Measurements from ENCODE around the gene FRMD1. TPM values are rescaled to one million over a fixed set of nuclear protein-coding genes. Genes with fewer than 3 reads are reported as not detected.

FRMD1 gene
- total RNA-seq, 1 donor: not detected

GRCh38 chr6:168062346-168063289 lies 16.4 kb downstream of the FRMD1 start:
- Histone ChIP-seq H3K27me3 (ENCODE audit: insufficient read depth, low read length) (no peaks in the 10 kb centered on the region), H3K4me3 (ENCODE audit: low read length) (no peak overlapping the region), H3K9me3 (ENCODE audit: low read depth, low read length) (no peaks in the 10 kb centered on the region), H3K4me1 (ENCODE audit: insufficient read depth, low read length) (no peaks in the 10 kb centered on the region)

DNA sequence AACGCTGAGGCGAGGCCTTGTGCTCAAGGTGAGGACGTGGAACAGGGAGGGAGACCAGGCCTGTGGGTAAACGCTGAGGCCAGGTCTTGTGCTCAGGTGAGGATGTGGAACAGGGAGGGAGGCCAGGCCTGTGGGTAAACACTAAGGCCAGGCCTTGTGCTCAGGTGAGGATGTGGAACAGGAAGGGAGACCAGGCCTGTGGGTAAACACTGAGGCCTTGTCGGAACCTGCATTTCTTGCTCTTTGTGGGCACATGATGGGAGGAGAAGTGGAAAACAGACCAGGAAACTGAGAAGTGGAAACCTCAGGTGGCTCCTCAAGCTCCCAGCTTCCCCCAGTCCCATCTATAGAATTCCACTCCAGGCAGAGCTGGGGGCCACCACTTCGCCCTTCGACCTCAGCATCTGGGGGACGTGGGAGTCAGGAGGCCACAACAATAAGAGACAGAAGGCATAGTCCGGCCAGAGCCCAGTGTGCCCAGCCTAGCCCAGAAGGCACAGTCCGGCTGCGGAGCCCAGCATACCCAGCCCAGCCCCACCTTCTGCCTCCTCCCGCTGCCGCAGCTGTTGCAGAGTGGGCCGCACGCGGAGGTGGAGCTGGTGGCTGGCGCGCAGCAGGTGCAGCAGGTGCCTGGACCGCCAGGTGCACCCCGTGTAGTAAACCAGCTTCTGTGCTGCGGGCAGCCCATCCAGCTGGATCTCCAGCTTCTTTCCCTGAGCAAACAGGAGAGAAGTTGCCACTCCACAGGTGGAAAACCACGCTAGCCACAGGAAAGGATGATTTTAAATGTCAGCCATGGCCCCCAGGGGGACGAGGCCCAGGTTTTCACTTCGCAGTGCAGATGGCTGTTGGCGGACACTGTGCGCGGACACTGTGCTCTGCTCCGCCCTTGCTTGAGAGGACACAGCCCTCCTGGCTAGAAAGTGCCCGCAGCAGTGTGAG lies 17.5 kb downstream of the FRMD1 start:
- H3K4me1 ChIP-seq (ENCODE audit: insufficient read depth, low read length): no peaks in the 10 kb centered on the region
- H3K9me3 ChIP-seq (ENCODE audit: low read depth, low read length): no peaks in the 10 kb centered on the region

DNA sequence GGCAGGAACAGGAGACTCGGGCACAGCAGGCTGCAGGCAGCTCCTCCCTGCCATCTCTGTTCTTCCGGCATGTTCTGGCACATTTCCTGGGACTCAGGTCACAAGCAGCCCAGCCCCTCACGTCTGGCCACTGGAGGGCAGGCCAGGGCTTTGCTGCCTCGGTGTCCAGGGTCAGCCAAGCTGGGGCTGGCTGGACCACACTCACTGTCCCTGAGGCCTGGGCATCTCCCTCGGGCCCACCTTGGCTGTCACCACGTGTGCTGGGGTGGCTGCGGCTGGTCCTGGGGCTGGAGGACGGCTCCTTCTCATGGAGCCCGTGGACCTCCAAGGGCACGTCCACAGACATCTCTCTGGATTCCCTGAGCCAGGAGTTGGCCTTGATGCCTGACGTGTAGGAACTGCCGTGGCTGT lies 18.5 kb downstream of the FRMD1 start:
- no peaks in the 10 kb centered on the region for H3K27me3 ChIP-seq (ENCODE audit: insufficient read depth, low read length)
- H3K4me3 ChIP-seq (ENCODE audit: low read length): no peak overlapping the region
- no peaks in the 10 kb centered on the region for H3K4me1 ChIP-seq (ENCODE audit: insufficient read depth, low read length)
- no peaks in the 10 kb centered on the region for H3K9me3 ChIP-seq (ENCODE audit: low read depth, low read length)

More for the DNA sequence above, 17.5 kb downstream of the FRMD1 start:
- no peaks in the 10 kb centered on the region for H3K27me3 ChIP-seq (ENCODE audit: insufficient read depth, low read length)
- H3K4me3 ChIP-seq (ENCODE audit: low read length): no peak overlapping the region

DNA sequence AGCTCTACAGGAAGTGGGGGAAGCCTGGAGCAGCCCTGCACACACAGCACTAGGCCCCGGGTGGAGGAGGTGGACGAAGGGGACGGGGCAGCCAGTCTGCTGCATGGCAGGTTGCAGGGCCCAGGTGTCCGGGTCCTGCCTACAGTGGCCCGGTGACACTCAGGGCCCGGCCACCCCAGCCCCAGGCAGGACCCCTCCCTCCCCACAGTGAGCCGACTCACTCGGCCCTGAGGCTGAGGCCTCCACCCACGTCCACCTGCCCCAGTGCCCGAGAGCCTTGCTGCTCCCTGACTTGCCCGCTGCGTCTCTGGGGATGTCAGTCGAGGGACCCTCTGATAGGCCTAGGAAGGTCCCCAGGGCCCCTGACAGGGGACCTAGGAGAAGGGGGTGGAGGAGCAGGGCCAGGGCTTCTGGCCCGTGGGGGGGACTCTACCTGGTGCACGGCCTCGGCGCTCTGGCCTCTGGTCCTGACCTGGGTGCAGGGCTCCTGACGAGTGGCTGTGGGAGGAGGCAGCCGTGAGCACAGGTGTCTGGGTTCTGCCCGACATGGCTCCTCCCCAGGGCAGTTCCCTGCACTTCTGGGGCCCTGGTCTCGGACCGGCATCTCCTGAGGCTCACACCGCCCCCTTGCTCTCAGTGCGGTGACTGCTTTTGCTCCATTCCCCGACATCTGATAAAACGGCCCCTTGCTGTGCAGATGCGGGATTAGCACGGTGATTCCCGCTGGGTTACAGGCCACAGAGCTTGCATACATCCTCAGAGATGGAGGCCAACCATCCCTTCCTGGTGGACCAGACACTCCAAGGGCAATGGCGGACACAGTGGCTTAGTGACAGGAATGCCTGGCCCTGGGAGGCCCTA lies 20.1 kb downstream of the FRMD1 start:
- no peaks in the 10 kb centered on the region for H3K4me1 ChIP-seq (ENCODE audit: insufficient read depth, low read length)
- H3K9me3 ChIP-seq (ENCODE audit: low read depth, low read length): no peaks in the 10 kb centered on the region

DNA sequence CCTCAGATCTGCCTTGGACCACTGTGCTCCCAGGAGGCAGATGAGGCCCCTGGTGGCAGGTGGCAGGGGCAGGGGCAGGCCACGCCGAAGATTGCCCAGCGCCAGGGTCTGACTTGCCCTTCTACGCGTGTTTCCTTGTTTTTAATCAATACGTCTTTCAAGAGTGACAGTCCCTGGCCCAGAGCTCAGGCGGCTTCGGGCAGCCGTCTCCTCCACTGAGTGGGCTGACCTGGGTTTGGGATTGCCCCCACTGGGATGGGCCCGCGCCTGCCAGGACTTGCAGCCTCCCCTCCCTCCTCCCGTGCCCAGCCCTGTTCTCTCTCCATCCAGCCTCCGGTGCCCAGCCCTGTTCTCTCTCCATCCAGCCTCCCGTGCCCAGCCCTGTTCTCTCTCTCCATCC lies 21.2 kb downstream of the FRMD1 start:
- Histone ChIP-seq H3K27me3 (ENCODE audit: insufficient read depth, low read length) (no peaks in the 10 kb centered on the region), H3K4me3 (ENCODE audit: low read length) (no peak overlapping the region), H3K9me3 (ENCODE audit: low read depth, low read length) (no peaks in the 10 kb centered on the region), H3K4me1 (ENCODE audit: insufficient read depth, low read length) (no peaks in the 10 kb centered on the region)

More for the DNA sequence above, 20.1 kb downstream of the FRMD1 start:
- H3K4me3 ChIP-seq (ENCODE audit: low read length): no peak overlapping the region
- H3K27me3 ChIP-seq (ENCODE audit: insufficient read depth, low read length): no peaks in the 10 kb centered on the region

- no peaks in the 10 kb centered on the region for H3K4me1 ChIP-seq (ENCODE audit: insufficient read depth, low read length)
- H3K4me3 ChIP-seq (ENCODE audit: low read length): no peak overlapping the region
- H3K9me3 ChIP-seq (ENCODE audit: low read depth, low read length): no peaks in the 10 kb centered on the region
- no peaks in the 10 kb centered on the region for H3K27me3 ChIP-seq (ENCODE audit: insufficient read depth, low read length)
These were observed 22.0 kb downstream of the FRMD1 start for GRCh38 chr6:168056892-168057527.

GRCh38 chr6:168055696-168056489 lies 23.1 kb downstream of the FRMD1 start:
- H3K9me3 ChIP-seq (ENCODE audit: low read depth, low read length): no peaks in the 10 kb centered on the region
- no peaks in the 10 kb centered on the region for H3K4me1 ChIP-seq (ENCODE audit: insufficient read depth, low read length)
- no peak overlapping the region for H3K4me3 ChIP-seq (ENCODE audit: low read length)
- no peaks in the 10 kb centered on the region for H3K27me3 ChIP-seq (ENCODE audit: insufficient read depth, low read length)

- no peaks in the 10 kb centered on the region for H3K4me1 ChIP-seq (ENCODE audit: insufficient read depth, low read length)
- H3K4me3 ChIP-seq (ENCODE audit: low read length): no peak overlapping the region
- H3K27me3 ChIP-seq (ENCODE audit: insufficient read depth, low read length): no peaks in the 10 kb centered on the region
- no peaks in the 10 kb centered on the region for H3K9me3 ChIP-seq (ENCODE audit: low read depth, low read length)
These were observed 24.0 kb downstream of the FRMD1 start for GRCh38 chr6:168054765-168055560.

GRCh38 chr6:168053957-168054471 lies 25.0 kb downstream of the FRMD1 start:
- Histone ChIP-seq H3K4me3 (ENCODE audit: low read length) (no peak overlapping the region), H3K27me3 (ENCODE audit: insufficient read depth, low read length) (no peaks in the 10 kb centered on the region), H3K4me1 (ENCODE audit: insufficient read depth, low read length) (no peaks in the 10 kb centered on the region), H3K9me3 (ENCODE audit: low read depth, low read length) (no peaks in the 10 kb centered on the region)

DNA sequence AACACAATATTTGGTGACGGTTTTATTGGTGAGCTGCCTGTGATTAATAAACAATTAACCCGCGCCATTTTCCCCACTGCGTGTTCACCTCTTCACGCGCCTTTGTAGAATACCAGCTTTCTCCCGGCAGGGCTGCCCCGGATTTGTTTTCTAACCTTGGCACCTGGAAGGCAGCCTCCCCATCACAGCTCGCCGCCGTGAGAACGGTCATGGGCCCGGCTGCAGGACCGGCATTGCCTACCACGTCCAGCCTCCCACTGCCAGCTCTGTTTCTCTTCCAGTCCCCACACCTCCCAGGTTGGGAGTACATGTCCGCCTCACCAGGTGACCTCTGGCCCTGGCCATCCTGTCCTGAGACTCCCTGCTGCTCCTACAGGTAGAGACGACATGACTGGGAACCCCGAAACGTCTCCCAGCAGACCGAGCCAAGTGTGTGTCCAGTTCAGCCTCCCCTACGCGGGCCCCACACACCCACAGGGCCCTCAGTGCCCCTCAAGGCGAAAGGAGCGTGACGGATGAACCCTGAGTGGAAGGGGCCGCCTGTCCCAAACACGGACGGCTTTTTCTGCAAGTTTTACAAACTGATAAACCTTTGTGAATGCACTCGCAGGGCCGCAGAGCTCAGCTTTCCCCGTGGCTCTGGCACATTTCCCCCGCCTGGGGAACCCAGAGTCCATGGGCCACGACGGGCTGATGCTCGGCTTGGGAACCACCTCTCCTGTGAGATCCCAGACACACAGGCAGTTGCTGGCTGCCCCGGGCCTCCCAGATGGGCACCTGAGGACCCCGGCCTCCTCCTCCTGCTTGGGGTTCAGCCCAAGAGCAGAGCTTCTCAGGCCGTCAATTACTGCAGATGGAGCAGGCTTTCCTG lies 25.7 kb downstream of the FRMD1 start:
- Histone ChIP-seq H3K9me3 (ENCODE audit: low read depth, low read length) (no peaks in the 10 kb centered on the region), H3K4me1 (ENCODE audit: insufficient read depth, low read length) (no peaks in the 10 kb centered on the region), H3K27me3 (ENCODE audit: insufficient read depth, low read length) (no peaks in the 10 kb centered on the region), H3K4me3 (ENCODE audit: low read length) (no peak overlapping the region)

DNA sequence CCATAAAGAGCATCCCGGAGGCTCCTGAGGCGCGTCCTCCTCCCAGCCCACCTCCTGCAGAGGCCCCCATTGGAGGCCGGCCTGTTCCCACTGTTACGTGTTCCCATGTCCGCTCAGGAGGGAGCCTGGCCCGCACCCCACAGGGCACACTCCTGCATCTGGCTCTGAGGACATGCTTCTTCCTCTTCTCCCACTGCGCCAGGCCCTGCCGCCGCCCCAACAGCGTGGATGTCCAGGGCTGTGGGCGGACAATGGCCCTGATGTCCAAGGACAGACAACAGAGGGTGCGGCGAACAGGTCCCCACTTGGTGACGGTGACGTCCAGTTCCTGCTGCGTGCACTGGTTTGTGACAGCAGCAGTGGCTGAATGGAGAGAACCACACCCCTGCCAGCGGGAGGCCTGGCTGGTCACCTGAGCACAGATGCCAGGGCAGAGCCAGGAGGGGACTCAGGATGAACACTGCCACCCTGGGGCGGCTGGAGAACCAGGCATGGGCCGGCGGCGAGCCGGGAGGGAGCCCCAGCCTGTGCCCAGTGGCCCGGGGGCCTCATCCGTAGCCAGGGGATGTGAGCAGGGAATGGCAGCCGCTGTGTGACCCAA lies 26.6 kb downstream of the FRMD1 start:
- Histone ChIP-seq H3K27me3 (ENCODE audit: insufficient read depth, low read length) (no peaks in the 10 kb centered on the region), H3K4me3 (ENCODE audit: low read length) (no peak overlapping the region), H3K9me3 (ENCODE audit: low read depth, low read length) (no peaks in the 10 kb centered on the region), H3K4me1 (ENCODE audit: insufficient read depth, low read length) (no peaks in the 10 kb centered on the region)

DNA sequence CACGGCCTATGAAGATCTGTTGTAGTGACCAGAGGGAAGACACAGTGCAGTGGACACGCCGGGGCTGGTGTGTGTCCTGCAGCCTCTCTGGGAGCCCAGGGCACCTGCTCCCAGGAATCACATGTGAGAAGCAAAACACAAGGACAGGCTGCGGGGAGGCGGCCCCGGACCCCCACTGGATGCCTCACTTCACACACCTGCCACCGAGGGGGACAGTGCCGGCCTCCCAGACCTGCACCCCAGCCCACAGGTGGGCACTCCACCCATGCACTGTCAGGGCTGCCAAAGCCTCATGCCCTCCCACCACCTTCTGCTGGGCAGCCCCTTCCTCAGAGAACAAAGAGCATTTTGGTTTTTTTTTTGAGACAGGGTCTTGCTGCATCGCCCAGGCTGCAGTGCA lies 27.4 kb downstream of the FRMD1 start:
- no peaks in the 10 kb centered on the region for H3K9me3 ChIP-seq (ENCODE audit: low read depth, low read length)
- H3K4me1 ChIP-seq (ENCODE audit: insufficient read depth, low read length): no peaks in the 10 kb centered on the region
- H3K27me3 ChIP-seq (ENCODE audit: insufficient read depth, low read length): no peaks in the 10 kb centered on the region
- H3K4me3 ChIP-seq (ENCODE audit: low read length): no peak overlapping the region

Measured in mononuclear cell (primary cell).